ENCODE measurements around the gene PPP2R5E.
"Not testable (repeated sequence)": the region's sequence is repeated elsewhere in the genome, so short reads cannot be mapped to it uniquely, and the experiment has no call there.

The PPP2R5E gene

DNA sequence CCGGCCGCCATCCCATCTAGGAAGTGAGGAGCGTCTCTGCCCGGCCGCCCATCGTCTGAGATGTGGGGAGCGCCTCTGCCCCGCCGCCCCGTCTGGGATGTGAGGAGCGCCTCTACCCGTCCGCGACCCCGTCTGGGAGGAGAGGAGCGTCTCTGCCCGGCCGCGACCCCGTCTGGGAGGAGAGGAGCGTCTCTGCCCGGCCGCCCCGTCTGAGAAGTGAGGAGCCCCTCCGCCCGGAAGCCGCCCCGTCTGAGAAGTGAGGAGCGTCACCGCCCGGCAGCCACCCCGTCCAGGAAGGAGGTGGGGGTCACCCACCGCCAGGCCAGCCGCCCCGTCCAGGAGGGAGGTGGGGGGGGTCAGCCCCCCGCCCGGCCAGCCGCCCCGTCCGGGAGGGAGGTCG lies 20.7 kb downstream of the PPP2R5E start:
- DNase-seq (ENCODE audit: low spot score) = not testable (repeated sequence)

GRCh38 chr14:63517354-63517753 lies 25.8 kb downstream of the PPP2R5E start:
- no peak for DNase-seq (ENCODE audit: low spot score)

GRCh38 chr14:63515240-63515639 lies 27.9 kb downstream of the PPP2R5E start:
- DNase-seq (ENCODE audit: low spot score) = no peak

DNA sequence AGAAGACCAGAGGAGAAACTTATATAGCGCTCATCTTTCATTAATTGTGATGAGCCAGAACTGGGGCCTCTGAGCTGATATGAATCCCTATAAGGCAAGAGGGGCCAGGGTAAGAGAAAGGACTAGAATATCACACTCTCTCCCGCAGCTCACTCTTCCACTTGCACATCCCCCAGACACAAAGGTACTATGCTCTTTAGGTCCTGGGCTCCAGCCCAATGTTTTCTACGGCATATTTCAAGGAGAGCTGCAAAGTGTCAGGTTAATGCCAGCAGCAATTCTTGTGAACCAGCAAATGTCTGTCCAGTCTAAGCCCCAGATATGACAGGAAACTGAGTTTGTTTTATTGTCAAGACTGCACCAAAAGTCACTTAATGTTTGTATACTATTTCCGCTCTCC lies 29.4 kb downstream of the PPP2R5E start:
- DNase-seq (ENCODE audit: low spot score) = no peak

GRCh38 chr14:63512861-63513260 lies 30.3 kb downstream of the PPP2R5E start:
- no peak for DNase-seq (ENCODE audit: low spot score)

DNA sequence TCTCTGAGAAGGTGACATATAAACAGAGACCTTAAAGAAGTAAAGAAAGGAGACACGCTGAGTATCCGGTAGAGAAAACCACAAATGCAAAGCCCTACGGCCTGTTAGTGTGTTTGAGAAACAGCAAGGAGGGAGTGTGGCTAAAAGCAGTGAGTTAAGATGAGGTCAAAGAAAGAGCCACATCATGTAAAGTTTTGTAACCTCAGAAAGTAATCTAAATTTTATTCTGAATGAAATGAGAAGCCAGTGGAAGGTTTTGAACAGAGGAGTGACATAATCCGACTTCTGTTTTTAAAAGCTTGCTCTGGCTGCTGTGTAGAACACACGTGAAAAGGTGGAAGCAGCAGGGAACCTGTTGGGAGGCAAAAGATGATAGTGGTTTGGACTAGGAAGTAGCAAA lies 32.6 kb downstream of the PPP2R5E start:
- peak; percentile 37 for DNase-seq (ENCODE audit: low spot score)

GRCh38 chr14:63508033-63508432 lies 35.1 kb downstream of the PPP2R5E start:
- DNase-seq (ENCODE audit: low spot score) = peak; percentile 51

DNA sequence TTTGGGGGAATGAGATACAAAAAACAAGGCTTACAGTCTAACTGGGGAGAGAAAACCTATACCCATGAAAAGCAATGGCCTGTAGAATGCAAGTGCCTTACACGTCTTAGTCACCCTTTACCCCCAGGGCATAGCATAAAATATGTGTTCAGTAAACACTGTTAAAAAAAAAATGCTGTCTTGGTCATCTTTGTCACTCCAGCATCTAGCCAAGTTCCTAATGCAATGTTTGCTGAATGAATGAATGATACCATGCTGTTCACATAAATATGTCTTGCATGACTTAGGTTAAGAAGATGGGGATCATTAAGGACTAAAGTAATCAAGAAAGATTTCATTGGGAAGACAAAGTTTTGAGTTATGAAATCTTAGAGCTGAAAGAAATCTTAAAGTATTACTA lies 38.5 kb downstream of the PPP2R5E start:
- DNase-seq (ENCODE audit: low spot score) = no peak

DNA sequence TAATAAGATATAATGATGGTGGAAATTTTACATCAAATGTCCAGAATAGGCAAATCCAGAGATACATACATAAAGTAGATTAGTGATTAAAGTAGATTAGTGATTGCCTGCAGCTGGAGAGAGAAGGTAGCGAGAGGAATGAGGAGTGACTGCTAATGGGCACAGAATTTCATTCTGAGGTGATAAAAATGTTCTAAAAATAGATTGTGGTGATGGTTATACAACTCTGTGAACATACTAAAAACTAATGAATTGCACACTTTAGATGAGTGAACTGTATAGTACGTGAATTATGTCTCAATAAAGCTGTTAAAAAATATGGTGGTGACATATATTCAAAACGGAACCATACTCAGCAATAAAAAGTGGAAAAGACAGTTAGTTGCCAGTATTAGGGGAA lies 41.7 kb downstream of the PPP2R5E start:
- no peak for DNase-seq (ENCODE audit: low spot score)

DNA sequence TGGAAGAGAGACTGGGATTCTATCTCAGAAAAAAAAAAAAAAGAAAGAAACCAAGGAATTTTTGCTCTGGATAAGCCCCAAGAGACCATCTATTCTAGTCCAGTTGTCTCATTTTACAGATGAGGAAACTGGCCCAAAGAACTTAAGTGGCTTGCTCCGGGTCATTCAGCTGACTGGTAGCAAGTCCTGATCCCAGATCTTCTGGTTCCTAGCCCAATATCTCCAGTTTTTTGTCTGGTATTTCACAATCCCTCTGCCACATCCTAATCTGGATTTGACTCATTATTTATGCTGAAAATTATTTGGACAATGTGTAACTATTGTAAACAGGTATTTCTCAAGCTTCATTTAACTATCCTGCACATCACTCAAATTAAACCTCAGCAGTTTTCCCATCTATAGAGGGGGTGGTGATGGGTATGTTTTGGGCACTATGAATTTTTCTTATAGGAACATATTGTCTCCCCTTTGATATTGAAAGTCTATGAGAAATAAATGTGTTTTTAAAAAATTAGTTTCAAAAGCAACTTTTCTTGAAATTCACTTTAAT lies 43.4 kb downstream of the PPP2R5E start:
- no peak for DNase-seq (ENCODE audit: low spot score)

GRCh38 chr14:63496837-63497400 lies 46.3 kb downstream of the PPP2R5E start:
- no peak for DNase-seq (ENCODE audit: low spot score)

GRCh38 chr14:63493246-63493645 lies 49.9 kb downstream of the PPP2R5E start:
- DNase-seq (ENCODE audit: low spot score) = no peak

GRCh38 chr14:63492391-63492790 lies 50.8 kb downstream of the PPP2R5E start:
- DNase-seq (ENCODE audit: low spot score) = no peak

DNA sequence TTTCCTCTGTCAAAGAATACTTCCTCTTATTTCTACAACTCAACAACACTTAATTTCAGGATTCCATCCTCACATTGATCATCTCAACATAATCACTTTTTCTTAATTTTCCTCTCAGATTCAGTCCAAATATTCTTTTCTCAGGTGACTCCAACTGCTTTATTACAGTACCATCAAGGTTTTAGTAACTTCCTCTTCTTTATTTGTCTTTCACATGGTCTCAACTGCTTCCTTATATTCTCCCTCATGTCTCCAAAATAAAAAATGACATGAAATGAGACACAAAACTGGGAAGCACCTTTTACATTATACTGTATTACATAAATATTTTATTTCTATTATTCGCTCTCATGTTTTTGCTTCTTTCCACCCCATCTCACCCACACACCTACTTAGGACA lies 55.5 kb downstream of the PPP2R5E start:
- no peak for DNase-seq (ENCODE audit: low spot score)

DNA sequence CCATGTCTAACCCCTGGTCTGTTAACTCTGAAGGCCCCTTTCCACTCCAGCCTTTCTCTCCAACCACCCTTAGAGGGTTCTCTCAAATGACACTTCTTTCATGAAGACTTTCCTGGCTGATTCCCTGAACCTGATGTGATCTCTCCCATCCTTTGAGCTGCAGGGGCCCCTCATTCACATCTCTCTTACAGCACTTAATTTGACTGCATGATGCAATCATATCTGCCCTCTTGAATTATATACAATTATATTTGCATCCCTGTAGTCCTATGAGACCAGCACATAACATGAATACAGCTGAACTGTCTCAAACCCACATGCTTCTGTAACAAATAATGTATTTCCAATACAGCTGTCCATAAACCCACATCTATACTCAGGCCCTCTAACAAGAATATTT lies 56.4 kb downstream of the PPP2R5E start:
- no peak for DNase-seq (ENCODE audit: low spot score)

GRCh38 chr14:63483315-63483714 lies 59.9 kb downstream of the PPP2R5E start:
- DNase-seq (ENCODE audit: low spot score) = no peak

DNA sequence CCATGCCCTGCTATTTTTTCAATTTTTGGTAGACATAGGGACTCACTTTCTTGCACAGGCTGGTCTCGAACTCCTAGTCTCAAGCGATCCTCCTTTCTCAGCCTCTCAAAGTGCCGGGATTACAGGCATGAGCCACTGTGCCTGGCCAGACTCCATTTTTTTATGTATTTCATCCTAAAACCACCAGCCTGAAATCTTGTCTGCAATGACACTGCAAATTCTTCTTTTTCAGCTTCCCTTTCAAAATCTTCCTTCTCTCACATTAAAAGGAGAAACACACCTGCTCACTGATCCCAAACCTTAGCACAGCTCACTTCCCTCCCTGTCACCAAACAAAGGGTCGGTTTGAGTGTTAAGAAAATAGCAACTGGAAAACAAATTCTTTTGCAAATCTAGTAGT lies 62.6 kb downstream of the PPP2R5E start:
- no peak for DNase-seq (ENCODE audit: low spot score)

DNA sequence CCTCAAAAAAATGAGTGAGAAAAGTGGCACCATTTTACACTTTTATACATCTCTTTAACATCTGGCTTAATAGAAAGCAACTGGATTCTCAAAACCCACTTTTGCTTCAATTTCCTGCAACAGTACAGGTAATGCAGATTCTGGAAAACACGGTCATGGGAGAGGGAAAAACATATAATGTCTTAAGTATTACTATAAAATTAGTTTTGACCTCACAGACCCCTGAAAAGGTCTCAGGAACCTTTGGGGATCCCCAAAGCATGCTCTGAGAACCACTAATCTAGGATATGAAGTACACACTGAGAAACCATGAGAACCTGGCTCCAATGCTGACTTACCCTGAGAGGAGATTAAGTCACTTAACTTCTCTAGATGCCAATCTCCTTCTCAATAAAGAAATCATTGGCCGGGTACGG lies 64.7 kb downstream of the PPP2R5E start:
- DNase-seq (ENCODE audit: low spot score) = peak; percentile 6

- DNase-seq (ENCODE audit: low spot score) = peak; percentile 48
These were observed 65.2 kb downstream of the PPP2R5E start for GRCh38 chr14:63478010-63478409.

GRCh38 chr14:63477556-63477955 lies 65.6 kb downstream of the PPP2R5E start:
- no peak for DNase-seq (ENCODE audit: low spot score)

GRCh38 chr14:63475761-63476160 lies 67.4 kb downstream of the PPP2R5E start:
- DNase-seq (ENCODE audit: low spot score) = no peak

- no peak for DNase-seq (ENCODE audit: low spot score)
These were observed 68.3 kb downstream of the PPP2R5E start for GRCh38 chr14:63474844-63475243.

DNA sequence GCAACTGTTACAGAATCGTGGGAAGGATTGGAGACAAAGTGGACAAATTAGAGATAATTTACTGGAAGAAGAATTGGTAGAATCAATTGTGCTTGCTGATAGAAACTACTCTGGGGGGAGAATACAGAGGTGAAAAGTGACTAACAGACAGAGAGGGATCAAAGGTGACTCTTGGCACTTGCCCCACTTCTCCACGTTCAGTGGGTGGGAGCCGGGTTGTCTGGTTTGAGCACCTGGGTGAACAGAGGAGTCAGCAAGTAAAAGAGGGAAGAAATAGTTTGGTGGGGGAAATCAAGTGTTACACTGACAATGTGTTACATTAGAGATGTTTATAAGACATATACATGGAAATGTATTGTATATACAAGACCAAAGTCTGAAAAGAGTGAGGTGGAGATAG lies 69.1 kb downstream of the PPP2R5E start:
- DNase-seq (ENCODE audit: low spot score) = no peak

DNA sequence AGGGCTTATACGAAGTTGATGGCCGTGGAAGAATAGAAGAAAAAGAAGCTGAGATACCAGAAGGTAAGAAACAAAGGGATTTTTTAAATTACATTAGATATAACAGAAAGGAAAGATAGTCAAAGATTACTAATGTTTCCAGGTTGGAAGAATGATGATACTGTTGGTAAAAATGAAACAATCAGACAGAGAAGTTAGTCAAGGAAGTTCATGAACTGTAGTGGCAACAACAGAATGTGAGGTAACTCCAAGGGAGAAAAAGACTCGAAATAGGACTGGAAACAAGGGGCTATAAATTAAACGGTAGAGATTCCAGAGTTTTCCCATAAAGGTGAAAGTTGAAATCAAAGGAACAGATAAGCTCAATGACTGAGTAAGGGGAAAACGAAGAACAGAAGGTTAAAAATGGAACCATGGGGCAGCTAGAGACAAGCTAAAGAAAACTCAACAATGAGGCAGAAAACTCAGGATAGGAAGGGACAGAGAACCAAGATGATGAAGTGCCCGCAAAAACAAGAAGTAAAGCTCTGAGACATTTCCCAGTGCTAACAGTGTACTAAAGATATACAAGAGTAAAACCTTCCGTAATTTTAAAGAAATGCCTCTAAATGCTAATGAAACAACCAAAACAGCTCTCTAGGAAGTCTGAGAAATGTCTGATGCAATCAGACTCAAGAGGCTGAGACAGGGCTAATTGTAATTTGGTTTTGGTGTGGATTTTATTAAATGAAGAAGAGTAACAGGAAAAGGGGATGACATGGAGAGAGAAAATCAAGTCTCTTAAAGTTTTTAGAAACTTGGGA lies 70.0 kb downstream of the PPP2R5E start:
- no peak for DNase-seq (ENCODE audit: low spot score)

Data from CD4-positive, alpha-beta T cell treated with Interleukin-2 at 100 ng/mL for 4 hours (primary cell).